Activated CD4-positive, alpha-beta memory T cell treated with anti-CD3 and anti-CD28 coated beads, Interleukin-2, amount 10 ng/mL, durations not matched to agents 7 days and 5 days (primary cell): ENCODE measurements around the gene UGT2B11. TPM values are rescaled to one million over a fixed set of nuclear protein-coding genes. Genes with fewer than 3 reads are reported as not detected.
"Not testable (repeated sequence)": the region's sequence is repeated elsewhere in the genome, so short reads cannot be mapped to it uniquely, and the experiment has no call there.

Experiments used
- CTCF ChIA-PET: fragments of 350-600 bp; sonication (Branson Sonifier 250); formaldehyde crosslinking; loops from one replicate; lab custom pipeline; 2021; ENCODE audit warnings: antibody characterized with exemption, inconsistent platforms; lab: Charles Lee
- POLR2A ChIA-PET: fragments of 350-600 bp; sonication (Branson Sonifier 250); formaldehyde crosslinking; loops from one replicate; lab custom pipeline; 2021; ENCODE audit warnings: antibody characterized with exemption; lab: Charles Lee
- DNase-seq: peaks from one replicate; pipeline ENCODE4 v3.0.0-alpha.2; 2020
- H3K27ac Mint-ChIP-seq: one replicate; pipeline ENCODE4 v1.8.0; 2021; ENCODE audit warnings: mild to moderate bottlenecking, mixed read lengths
- H3K27me3 Mint-ChIP-seq: one replicate; pipeline ENCODE4 v1.8.0; 2021; ENCODE audit warnings: mixed read lengths
- H3K36me3 Mint-ChIP-seq: one replicate; pipeline ENCODE4 v1.8.0; 2021; ENCODE audit warnings: low read depth, mixed read lengths
- H3K4me1 Mint-ChIP-seq: one replicate; pipeline ENCODE4 v1.8.0; 2021; ENCODE audit warnings: mixed read lengths
- H3K4me3 Mint-ChIP-seq: one replicate; pipeline ENCODE4 v1.8.0; 2021; ENCODE audit warnings: mild to moderate bottlenecking, mixed read lengths
- H3K9me3 Mint-ChIP-seq: one replicate; pipeline ENCODE4 v1.8.0; 2021; ENCODE audit warnings: mixed read lengths
- total RNA-seq, 2 experiments: library from RNA; stranded (reverse); gene quantifications; one replicate each; pipeline ENCODE4 v1.2.3, GENCODE V29; 2021

The UGT2B11 gene
- total RNA-seq: not detected

GRCh38 chr4:69214716-69215115, at the start of gene UGT2B11:
Gene UGT2B11, minus strand, starts transcription at chr4:69214748. Its CDS starts 26 bp downstream, at chr4:69214722.
- no peak for DNase-seq
- Mint-ChIP-seq H3K9me3 (no peaks in the 10 kb centered on the region), H3K4me1 (no peaks in the 10 kb centered on the region), H3K27ac (no peak within 1 kb of the TSS), H3K36me3 (no peaks in the 10 kb centered on the region), H3K4me3 (no peak within 1 kb of the TSS), H3K27me3 (no peaks in the 10 kb centered on the region)
- CTCF ChIA-PET: no interaction called here
- POLR2A ChIA-PET: no interaction called here

GRCh38 chr4:69253147-69253772, 38.7 kb upstream of the UGT2B11 start:
- DNase-seq, H3K4me1 Mint-ChIP-seq, H3K4me3 Mint-ChIP-seq, CTCF ChIA-PET, H3K27me3 Mint-ChIP-seq, POLR2A ChIA-PET, H3K36me3 Mint-ChIP-seq, H3K27ac Mint-ChIP-seq, H3K9me3 Mint-ChIP-seq: not testable (repeated sequence)

- H3K4me3 Mint-ChIP-seq, H3K27me3 Mint-ChIP-seq, H3K36me3 Mint-ChIP-seq, H3K4me1 Mint-ChIP-seq, CTCF ChIA-PET, H3K9me3 Mint-ChIP-seq, H3K27ac Mint-ChIP-seq, POLR2A ChIA-PET, DNase-seq: not testable (repeated sequence)
These were observed 36.3 kb upstream of the UGT2B11 start for GRCh38 chr4:69250884-69251283.

- DNase-seq, H3K27me3 Mint-ChIP-seq, CTCF ChIA-PET, POLR2A ChIA-PET, H3K4me1 Mint-ChIP-seq, H3K27ac Mint-ChIP-seq, H3K36me3 Mint-ChIP-seq, H3K4me3 Mint-ChIP-seq, H3K9me3 Mint-ChIP-seq: not testable (repeated sequence)
These were observed 28.2 kb upstream of the UGT2B11 start for GRCh38 chr4:69242562-69243240.

- not testable (repeated sequence) for H3K27ac Mint-ChIP-seq
- CTCF ChIA-PET: interaction anchor here (0.6 kb wide), 1 partner anchor 76 kb away, joined by 3 read pairs; no protein-coding TSS in a partner anchor
These were observed 27.2 kb upstream of the UGT2B11 start for GRCh38 chr4:69241746-69242145.

GRCh38 chr4:69240787-69241186, 26.2 kb upstream of the UGT2B11 start:
- POLR2A ChIA-PET: not testable (repeated sequence)

More at GRCh38 chr4:69241746-69242145, 27.2 kb upstream of the UGT2B11 start:
- DNase-seq, H3K9me3 Mint-ChIP-seq, H3K36me3 Mint-ChIP-seq, H3K27me3 Mint-ChIP-seq, H3K4me3 Mint-ChIP-seq, POLR2A ChIA-PET, H3K4me1 Mint-ChIP-seq: not testable (repeated sequence)

GRCh38 chr4:69239557-69240168, 25.1 kb upstream of the UGT2B11 start:
- H3K4me1 Mint-ChIP-seq: no peaks in the 10 kb centered on the region
- CTCF ChIA-PET: no interaction called here
- no peak overlapping the region for H3K27ac Mint-ChIP-seq
- POLR2A ChIA-PET: no interaction called here
- peaks cover 4% of the 10 kb centered on the region for H3K9me3 Mint-ChIP-seq
- no peaks in the 10 kb centered on the region for H3K27me3 Mint-ChIP-seq
- no peak for DNase-seq
- no peaks in the 10 kb centered on the region for H3K36me3 Mint-ChIP-seq
- no peak overlapping the region for H3K4me3 Mint-ChIP-seq

More at GRCh38 chr4:69240787-69241186, 26.2 kb upstream of the UGT2B11 start:
- H3K9me3 Mint-ChIP-seq, H3K4me1 Mint-ChIP-seq, H3K27ac Mint-ChIP-seq, H3K27me3 Mint-ChIP-seq, DNase-seq, H3K36me3 Mint-ChIP-seq, H3K4me3 Mint-ChIP-seq, CTCF ChIA-PET: not testable (repeated sequence)

GRCh38 chr4:69239092-69239491, 24.5 kb upstream of the UGT2B11 start:
- CTCF ChIA-PET: no interaction called here
- peaks cover 4% of the 10 kb centered on the region for H3K9me3 Mint-ChIP-seq

GRCh38 chr4:69224891-69225290, 10.3 kb upstream of the UGT2B11 start:
- POLR2A ChIA-PET: no interaction called here
- no peak for DNase-seq
- no peaks in the 10 kb centered on the region for H3K27me3 Mint-ChIP-seq
- no peak overlapping the region for H3K27ac Mint-ChIP-seq
- no peaks in the 10 kb centered on the region for H3K4me1 Mint-ChIP-seq
- H3K4me3 Mint-ChIP-seq: no peak overlapping the region
- no peaks in the 10 kb centered on the region for H3K9me3 Mint-ChIP-seq
- H3K36me3 Mint-ChIP-seq: no peaks in the 10 kb centered on the region
- CTCF ChIA-PET: no interaction called here

More at GRCh38 chr4:69239092-69239491, 24.5 kb upstream of the UGT2B11 start:
- no peaks in the 10 kb centered on the region for H3K36me3 Mint-ChIP-seq
- POLR2A ChIA-PET: interaction anchor here (0.6 kb wide), 1 partner anchor 144 kb away, joined by 3 read pairs; no protein-coding TSS in a partner anchor
- DNase-seq: no peak
- H3K4me1 Mint-ChIP-seq: no peaks in the 10 kb centered on the region
- H3K4me3 Mint-ChIP-seq: no peak overlapping the region
- H3K27me3 Mint-ChIP-seq: no peaks in the 10 kb centered on the region
- no peak overlapping the region for H3K27ac Mint-ChIP-seq

- H3K27me3 Mint-ChIP-seq, H3K27ac Mint-ChIP-seq, CTCF ChIA-PET, H3K36me3 Mint-ChIP-seq, DNase-seq, H3K4me3 Mint-ChIP-seq, H3K4me1 Mint-ChIP-seq, POLR2A ChIA-PET, H3K9me3 Mint-ChIP-seq: not testable (repeated sequence)
These were observed 8.7 kb upstream of the UGT2B11 start for GRCh38 chr4:69223277-69223676.

- CTCF ChIA-PET, POLR2A ChIA-PET, H3K4me1 Mint-ChIP-seq, H3K4me3 Mint-ChIP-seq, H3K27ac Mint-ChIP-seq, H3K27me3 Mint-ChIP-seq, DNase-seq, H3K9me3 Mint-ChIP-seq, H3K36me3 Mint-ChIP-seq: not testable (repeated sequence)
These were observed 3.9 kb upstream of the UGT2B11 start for GRCh38 chr4:69218491-69218890.

- DNase-seq: no peak
- POLR2A ChIA-PET: no interaction called here
- H3K4me1 Mint-ChIP-seq: no peaks in the 10 kb centered on the region
- no peaks in the 10 kb centered on the region for H3K9me3 Mint-ChIP-seq
- CTCF ChIA-PET: no interaction called here
- H3K4me3 Mint-ChIP-seq: no peak overlapping the region
- no peaks in the 10 kb centered on the region for H3K27me3 Mint-ChIP-seq
- no peaks in the 10 kb centered on the region for H3K36me3 Mint-ChIP-seq
- H3K27ac Mint-ChIP-seq: no peak overlapping the region
These were observed 3.6 kb downstream of the UGT2B11 start for GRCh38 chr4:69210911-69211310.

- POLR2A ChIA-PET, H3K4me1 Mint-ChIP-seq, DNase-seq, H3K27ac Mint-ChIP-seq, H3K9me3 Mint-ChIP-seq, CTCF ChIA-PET, H3K36me3 Mint-ChIP-seq, H3K4me3 Mint-ChIP-seq, H3K27me3 Mint-ChIP-seq: not testable (repeated sequence)
These were observed 16.0 kb downstream of the UGT2B11 start for GRCh38 chr4:69198506-69198905.
